NCI-H2171 (cell line): Measurements from ENCODE around the gene STARD10.

Source experiments
- DNase-seq: peaks from one replicate; lab custom pipeline; 2025; lab: John Stamatoyannopoulos, UW

Gene STARD10

DNA sequence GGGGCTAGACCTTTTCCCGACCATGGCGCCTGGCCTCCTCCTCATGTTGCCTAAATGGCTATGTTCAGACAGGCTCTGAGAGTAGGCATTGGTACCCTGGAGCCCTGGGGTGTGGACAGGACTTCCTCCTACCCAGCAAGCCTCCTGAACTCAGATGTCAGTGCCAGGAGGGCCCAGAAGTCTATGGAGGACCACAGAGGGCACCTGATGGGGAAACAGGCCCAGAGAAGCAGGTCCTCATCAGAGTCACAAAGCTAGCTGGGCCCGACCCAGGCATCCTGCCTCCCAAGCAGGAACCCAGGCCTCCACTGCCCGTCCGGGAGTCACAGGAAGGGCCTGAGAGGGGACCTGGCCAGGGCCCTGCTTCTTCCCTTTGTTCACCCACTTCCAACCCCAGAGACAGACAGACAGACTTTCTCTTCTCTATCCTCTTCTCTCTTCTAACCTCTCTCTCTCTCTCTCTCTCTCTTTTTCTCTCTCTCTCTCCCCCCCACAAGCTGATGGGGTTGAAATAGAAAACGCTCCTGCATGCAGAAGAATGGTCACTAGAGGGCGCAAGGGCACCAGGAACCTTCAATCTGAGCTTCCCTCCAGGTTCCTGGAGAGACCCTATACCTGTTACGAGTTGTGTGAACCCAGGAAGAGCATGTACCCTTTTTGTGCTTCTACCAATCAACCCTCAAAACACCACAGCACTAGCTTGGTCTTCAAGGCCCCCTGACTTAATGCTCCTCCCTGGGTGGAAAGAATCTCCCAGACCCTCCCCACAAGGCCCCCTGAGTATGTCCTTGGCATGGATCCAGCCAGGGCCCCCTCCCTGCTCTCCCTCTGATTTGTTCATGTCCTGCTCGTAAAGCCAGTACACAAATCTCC lies 68.8 kb downstream of the STARD10 start:
- DNase-seq, result peak; percentile 75

DNA sequence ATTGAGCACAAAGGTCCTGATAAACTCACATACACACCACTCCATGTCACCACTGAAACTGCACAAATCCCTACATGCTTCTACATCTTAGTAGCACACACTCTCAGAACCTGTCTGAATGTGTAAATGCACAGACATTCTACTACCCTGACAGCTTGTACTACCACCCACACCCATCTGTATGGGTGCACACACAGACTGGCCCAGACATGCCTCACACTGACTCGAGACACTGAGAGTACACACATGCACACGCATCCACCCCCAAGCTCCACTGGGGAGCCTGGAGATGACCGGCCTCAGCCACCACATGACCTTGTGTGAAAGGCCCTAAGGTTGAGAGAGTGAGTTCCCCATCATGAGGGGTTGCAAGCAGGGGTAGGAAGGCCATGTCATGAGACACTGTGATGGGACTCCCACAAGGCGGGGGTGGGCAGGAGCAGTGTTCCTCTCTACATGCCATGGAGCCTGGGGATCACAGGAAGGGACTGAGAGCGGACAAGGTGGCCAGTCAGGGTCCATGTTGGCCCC lies 69.8 kb downstream of the STARD10 start:
- no peak for DNase-seq

DNA sequence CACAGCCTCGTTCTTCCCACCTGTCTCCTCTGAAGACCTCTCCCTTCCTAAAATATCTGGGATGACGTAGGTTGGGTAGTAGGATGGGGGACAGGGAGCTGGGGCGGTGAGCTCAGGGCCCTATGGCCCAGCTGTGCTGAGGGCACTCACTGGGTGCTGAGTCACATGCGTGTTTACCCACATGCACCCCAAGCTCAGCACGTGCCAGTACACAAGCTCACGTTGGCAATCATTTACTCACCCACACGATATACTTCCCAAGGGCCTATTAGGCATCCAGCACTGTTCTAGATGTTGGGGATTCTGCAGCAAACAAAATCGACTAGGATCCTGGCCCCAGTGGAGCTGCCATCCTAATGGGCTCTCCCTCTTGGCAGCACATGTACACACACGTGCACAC lies 70.3 kb downstream of the STARD10 start:
- DNase-seq, result no peak

DNA sequence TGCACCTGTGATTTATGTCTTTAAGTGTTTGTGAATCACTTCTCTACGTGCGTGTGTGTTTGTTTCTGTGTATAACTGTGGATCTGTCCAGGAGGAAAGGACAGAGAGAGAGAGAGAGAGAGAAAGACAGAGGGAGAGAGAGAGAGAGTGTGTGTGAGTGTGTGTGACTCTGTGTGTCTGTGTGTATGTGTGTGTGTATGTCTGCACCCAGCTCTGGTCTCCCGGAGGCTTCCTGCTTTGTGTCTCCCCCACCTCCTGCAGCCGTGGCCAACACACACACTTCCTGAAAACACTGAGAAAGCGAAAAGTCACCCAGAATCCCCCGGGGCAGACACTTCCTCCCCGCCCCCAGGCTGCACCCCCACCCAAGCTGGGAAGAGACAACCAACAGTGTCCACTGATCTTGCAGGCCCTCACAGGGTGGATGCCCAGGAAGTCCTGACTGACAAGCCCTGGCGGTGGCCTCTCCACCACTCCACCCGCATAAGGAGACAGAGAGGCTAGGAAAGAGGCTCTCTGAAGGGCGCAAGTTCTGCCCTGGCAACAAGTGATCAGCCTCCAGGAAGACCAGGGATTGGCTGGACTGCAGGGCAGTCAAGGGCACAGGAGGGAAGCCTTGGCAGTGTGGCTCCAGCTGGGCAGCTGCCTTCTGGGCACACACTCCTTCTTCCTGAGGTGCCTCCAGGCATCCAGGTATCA lies 71.6 kb downstream of the STARD10 start:
- DNase-seq, result peak; percentile 61

DNA sequence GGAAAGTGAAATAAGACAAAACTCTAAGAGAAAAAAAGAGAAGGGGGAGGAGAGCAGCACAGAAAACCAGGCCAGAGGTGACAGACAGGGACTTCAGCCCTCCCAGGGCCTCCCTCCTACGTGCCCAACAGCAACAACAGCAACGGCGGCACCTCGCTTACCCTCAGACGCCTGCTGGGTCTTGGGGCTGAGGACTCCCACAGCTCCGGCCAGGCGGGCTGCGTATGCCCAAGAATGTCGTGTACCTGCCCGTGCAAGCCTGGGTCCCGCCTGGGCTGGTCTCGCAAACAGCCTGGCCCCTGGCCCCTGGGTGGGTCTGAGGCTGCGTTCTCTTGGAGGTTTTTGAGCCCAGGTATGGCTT lies 72.2 kb downstream of the STARD10 start:
- no peak for DNase-seq

DNA sequence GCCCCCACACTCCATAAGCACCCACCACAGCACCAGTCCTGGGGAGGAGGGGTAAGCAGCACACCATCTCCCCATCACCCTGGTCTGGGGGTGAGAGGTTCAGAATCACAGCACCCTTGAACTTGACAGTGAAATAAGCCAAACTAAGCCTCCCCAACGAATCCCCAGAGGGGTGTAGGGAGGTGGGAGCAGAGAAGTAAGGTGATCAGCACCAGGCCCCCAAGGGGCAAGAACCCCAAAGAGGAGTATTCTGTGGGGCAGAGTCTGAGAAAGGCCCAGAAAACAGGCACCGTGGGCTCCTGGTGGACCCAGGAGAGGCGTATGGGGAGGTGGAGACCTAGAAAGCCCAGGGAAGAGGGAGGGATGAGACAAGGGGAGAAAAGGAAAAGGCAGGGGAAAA lies 72.6 kb downstream of the STARD10 start:
- no peak for DNase-seq

DNA sequence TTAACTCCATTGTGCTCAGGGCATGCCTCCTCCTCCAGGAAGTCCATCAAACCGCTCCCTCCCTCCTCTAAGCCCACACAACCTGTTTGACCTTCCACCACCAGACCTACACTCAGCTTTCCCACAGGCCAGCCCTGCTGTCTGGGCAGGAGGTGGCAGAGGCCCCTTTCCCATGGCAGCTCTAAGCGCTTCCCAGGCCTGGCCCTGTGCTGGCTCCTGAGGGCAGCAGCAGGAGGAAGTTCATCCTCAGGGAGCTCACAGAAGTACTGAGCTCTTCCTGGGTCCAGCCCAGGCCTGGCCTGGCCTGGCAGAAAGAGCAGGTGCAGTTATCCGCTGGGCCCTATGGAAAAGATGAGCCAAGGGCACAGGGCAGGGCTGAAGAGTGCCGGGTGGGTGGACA lies 73.1 kb downstream of the STARD10 start:
- no peak for DNase-seq

DNA sequence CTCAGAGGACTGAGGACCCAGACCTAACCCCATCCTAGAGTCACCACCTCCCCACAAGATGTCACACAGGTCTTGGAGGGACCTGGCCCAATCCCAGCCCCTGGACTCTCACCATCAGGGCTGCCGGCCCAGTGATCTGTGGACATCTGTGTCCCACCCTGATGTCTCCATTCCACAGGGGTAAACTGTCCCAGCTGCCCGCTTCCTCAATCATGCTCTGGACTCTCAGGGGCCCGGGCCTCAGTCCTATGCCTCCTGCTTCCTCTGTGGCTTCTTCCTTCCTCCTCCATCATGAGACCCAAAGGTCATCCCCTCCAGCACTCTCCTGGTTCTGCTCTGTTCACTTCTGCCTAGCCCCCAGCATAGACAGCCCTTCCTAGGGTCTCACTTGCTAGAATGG lies 73.8 kb downstream of the STARD10 start:
- DNase-seq, result no peak

DNA sequence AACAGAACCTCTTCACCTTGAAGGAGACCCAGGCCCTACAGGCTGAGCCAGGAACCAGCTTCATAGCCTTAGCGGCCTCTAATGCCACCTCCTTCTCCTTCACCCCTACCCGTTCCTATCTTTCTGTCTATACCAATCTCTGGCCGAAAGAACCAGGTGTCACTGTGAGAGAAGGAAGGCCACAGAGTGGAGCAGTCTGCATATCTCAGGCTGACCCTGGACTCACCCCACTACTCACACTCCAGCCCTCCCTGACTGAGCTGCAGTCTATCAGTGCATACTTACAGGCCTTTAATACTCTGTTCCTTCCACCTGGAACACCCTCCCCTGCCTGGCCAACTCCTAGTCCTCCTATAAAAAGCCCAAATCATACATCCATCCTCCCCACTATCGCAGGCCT lies 74.3 kb downstream of the STARD10 start:
- DNase-seq, result no peak

DNA sequence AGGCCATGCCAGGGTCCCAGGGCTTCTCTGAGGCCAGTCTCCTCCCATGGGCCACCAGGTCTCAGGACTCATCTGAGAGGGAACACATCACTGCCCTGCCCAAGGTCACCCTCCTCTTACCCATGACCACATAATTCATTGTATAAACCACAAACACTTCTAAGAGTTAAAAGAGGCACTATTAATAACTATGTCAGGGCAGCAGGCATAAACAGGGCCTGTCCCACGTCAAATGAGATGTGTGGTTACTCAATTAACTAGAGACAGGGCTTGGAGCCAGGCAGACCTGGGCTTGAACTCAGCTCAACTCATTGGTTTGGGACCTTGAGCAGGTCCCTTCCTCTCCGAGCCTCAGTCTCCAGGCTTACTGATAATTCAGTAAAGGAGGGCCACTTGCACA lies 74.7 kb downstream of the STARD10 start:
- no peak for DNase-seq

DNA sequence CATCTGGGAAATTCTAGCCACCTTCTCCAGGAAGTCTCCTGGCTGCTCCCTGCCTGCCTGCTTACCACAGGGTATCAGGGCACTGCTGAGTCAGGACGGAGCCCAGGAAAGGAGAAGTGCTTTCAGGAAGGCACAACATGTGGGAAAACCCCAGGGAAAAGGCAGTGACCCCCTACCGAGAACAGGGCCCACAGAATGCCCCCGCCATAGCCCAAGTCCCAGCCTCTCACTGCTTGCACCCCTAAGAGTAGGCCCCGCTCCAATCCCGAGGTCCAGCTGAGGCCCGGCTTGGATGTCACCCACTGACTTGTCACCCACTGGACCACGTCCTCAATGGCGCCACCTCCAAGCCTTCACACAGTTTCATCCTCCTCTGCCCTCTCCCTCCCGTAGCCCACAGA lies 75.7 kb downstream of the STARD10 start:
- no peak for DNase-seq

DNA sequence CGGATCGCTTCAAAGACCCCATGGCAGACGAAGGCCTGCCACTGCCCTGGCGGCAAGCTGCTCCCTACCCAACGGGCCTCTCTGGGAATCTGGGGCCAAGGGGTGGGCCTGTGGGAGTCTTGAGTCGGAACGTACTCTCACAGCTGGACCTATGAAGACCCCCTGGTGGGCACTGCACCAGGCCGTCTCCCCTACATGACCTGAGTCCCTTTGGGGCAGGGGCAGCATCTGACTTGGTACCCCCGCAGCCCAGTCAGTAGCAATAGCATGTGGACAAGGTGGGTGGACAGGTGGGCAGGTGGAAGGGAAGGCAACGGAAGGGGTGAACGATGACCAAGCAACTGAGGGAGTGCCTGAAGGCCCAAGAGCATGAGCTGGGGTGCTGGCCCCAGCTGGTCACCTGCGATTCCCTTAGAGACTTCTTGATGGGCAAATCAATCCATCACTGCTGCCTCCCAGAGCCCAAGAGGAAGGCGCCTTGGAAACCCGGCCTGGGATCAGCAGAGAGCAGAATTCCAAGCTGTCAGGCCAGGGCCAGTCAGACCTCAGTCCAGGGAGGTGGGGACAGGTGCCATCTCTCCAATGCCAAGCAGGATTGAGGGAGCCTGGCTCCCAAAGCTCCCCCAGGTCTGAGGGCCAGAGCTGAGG lies 76.9 kb downstream of the STARD10 start:
- no peak for DNase-seq

DNA sequence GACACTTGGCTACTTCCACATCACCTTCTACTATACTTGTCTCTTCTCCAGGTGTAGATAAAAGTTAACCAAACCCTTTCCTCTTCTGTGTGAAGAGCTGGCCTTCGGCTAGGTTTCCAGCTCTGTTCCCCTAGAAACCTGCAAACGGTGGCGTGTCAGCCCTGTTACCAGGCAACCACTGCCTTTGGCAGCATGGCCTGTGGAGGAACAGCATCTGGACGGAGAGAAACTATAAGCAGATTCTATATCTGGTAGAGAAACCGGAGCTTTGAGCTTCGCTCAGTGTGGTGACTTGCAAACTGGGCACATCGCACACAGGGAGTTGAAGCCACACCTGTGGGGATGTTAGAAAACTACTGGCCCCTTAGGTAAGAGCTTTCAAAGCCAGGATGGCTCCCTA lies 77.6 kb downstream of the STARD10 start:
- peak; percentile 77 for DNase-seq

DNA sequence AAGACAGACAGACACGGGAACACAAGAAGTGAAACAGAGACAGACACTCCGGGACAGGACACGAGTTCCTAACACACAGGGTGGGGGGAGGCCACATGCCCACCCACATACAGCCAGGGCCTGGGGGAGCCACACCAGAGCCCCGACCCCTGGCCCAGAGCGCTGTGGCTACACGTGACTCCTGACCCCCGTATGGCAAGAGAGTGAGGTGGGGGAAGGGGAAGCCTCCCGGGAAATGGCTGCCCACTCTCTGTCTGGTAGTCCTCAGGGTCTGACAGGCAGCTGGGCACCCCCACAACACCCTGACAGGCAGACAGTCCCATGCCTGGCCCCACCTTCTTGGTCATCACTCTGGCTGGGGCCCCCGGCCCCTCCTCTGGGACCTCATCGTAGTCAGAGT lies 81.0 kb downstream of the STARD10 start:
- DNase-seq, result no peak

DNA sequence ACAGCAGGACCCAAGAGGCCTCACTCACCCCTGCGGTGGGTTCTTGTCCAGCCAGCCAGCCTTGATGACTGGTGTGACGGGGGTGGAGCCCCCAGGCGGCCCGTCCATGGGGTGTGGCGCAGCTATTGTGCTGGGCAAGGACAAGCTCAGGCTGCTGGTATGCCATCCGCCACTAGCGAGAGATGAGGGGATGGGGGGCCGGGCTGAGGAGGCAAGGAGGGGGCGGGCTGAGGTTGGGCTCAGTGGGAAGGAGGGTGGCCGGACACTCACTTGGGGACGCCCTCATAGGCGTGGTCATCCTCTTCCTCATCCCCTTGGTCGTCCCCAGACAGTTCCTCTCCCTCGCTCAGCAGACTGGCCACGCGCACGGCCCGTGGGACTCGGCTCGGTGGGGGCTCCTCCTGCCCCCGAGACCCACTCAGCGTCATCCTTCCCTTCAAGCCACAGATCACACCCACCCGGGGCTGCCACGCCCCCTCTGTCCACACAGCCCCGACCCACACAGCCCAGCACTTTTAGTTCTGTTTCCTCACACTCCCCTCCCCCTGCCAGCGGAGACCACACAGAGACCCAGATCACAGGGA lies 81.6 kb downstream of the STARD10 start:
- no peak for DNase-seq

DNA sequence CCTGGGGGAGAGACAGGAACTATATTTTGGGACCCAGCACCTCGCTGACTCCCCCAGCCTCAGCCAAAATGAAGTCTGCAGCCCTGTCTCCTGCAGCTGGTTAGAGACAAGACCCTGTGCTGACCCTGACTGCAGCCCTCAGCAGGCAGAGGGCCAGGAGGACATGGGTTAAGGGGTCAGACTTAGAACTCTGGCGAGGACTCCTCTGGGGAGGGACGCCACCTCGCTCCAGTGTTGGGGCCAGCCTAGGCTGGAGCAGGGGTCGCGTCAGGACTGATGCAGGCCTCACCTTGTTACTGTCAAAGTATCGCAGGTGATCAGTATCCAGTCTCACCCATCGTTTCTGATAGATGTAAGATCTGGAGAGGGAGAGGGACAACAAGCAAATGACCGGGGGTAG lies 82.7 kb downstream of the STARD10 start:
- no peak for DNase-seq

DNA sequence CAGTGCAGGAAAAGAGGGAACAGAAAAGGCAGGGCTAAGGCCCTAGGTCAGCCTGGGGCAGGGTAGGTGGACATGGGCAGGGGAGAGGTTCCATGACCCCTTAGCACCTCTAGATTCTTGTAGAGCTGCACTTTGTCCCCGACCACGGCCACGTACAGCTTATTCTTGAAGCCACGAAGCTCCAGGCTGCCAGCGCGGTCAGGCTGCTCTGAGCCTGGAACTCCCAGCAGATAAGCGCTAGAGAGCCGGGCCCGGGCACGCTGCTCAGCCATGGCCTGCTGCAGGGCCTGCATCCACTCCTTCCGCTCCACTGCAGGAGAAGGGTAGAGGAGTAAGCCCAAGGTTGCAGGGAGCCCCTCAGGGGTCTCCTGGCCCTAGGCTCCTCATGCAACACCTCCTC lies 83.6 kb downstream of the STARD10 start:
- no peak for DNase-seq

DNA sequence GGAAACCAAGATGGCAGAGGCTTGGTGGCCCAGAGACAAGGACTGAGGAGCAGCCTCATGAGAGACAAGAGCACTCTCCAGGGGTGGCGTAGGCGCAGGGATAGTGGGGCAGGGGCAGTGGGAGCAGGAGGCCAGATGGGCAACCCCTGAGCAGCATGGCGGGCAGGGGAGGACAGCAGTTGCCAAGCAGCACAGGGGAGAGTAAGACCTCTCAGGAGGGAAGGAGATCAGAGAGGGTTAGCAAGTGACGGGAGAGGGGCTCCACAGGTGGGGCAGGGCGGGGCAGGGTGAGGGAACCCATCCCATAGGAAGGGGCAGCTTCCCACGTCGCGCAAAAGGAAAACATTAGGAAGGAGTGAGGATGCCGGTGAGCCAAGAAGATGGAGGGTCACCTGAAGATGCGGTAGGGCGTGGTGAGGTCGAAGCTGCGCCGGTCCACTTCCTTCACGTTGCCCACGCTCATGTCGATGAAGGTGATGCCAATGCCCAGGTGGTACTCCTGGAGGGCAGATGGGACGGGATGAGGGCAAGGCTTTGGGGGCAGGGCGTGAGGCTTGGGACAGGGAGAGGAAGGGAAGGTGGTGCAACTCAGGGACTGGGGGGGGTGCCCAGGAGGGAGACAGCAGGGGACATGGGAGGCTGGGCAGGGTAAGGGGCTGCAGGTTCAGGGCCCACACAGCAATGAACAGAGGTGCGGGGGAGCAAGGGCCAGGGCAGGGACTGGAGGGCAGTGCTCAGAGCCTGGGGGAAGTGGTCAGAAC lies 84.2 kb downstream of the STARD10 start:
- DNase-seq, result no peak

DNA sequence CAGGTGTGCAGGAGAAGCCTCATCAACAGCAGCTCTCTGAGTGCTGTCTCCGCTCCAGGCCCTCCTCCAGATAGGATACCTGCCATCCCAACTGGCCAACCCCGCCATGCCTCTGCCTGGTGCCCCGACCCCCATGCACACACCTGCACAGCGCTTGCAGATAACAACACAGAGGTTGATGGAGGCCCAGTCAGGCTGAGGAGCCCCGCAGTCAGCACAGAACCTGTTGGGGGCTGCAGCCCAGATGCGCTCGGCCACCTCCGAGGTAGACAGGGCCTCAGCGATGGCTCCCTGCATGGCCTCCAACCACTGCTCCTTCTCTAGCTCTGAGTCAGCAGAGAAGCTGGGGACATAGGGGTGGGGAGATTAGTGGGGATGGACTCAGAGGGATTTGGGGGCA lies 86.8 kb downstream of the STARD10 start:
- no peak for DNase-seq

DNA sequence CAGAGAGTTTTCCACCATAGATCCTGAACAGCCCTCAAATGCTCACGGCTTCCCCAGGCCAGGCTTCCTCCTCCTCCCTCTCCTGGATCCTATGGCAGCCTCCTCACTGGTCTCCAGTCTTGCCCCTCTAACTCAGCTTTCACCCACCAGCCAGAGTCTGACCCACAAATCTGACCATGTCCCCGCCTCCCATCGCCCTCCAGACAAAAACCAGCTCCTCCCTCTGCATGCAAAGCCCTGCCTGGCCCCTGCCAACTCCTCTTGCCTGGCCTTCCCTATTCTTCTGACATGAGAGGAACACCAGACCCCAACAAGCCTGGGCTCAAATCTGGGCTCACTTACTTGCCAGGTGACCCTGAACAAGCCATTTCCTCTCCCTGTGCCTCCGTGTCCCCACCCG lies 87.3 kb downstream of the STARD10 start:
- DNase-seq, result no peak

DNA sequence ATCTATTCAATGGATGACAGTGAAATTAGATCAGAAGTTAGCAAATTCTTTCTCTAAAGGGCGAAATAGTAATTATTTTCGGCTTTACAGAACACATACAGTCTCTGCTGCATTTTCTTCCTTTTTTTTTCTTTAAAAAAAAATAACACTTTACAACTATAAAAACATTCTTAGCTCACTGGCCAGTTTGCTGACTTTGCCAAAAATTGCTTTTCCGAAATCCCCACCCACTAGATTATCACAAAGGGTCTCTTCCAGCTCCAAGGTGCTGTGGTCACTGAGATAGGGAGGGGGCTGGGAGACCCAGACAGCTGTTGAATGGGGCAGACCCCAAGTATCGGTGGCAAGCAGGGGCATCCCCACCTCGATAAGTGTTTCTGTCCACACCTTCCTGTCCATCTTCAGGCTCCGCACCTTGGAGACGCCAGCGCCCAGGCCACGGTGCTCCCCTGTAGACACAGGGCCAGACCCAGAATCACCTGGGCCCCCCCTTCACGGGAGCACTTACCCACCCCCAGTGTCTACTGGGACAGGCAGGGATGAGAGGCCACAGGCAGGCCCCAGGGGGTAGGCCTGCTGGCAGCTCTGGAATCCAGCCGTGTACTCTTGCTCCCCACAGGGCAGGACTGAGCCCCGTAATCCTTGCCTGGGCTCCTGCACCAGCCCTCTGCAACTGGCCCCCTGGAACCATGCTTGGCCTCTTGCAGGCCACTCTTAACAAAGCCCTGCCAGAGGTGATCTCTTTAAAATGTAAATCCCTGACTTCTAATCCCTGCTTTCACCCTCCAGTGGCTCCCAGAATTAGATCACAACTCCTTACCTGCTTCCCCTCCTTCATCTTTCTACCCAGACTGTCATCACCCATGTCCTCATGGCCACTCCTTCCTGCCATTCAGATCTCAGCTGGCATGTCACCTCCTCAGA lies 88.1 kb downstream of the STARD10 start:
- no peak for DNase-seq
